GM23338 (cell line): ENCODE data around the gene KBTBD12.

Source experiments
- CREB1 ChIP-seq: fragments of 250-450 bp; sonication (Bioruptor Pico); IDR thresholded peaks from 2 replicates; pipeline ENCODE4 v1.5.0; 2020; ENCODE audit warnings: low read depth, mild to moderate bottlenecking, moderate library complexity
- EZH2 ChIP-seq: fragments of 200-600 bp; sonication (generic); IDR thresholded peaks from one replicate; pipeline ENCODE4 v1.8.0; 2017; ENCODE audit warnings: antibody characterized with exemption, mild to moderate bottlenecking, low read depth; ENCODE audit not compliant: unreplicated experiment
- JUNB ChIP-seq: IDR thresholded peaks from one replicate; pipeline ENCODE4 v1.6.1; 2016; ENCODE audit warnings: antibody characterized with exemption; ENCODE audit not compliant: unreplicated experiment
- POLR2AphosphoS5 ChIP-seq: IDR thresholded peaks from 2 replicates; pipeline ENCODE4 v1.6.1; 2016; ENCODE audit warnings: antibody characterized with exemption, low read depth
- TF ChIP-seq, protein P1 (sequence below), 2 experiments: fragments of 200-600 bp in 1 of 2; sonication (generic) in 1 of 2; conservative IDR thresholded peaks; 2 replicates each; pipeline versions ENCODE4 v1.5.1 to v1.6.1; 2016 to 2017; ENCODE audit warnings: antibody characterized with exemption in 2 of 2, low read depth in 2 of 2, mild to moderate bottlenecking in 2 of 2, moderate library complexity in 1 of 2
- TF ChIP-seq, protein P2 (sequence below): IDR thresholded peaks from one replicate; pipeline ENCODE4 v1.6.1; 2018; ENCODE audit warnings: antibody characterized with exemption; ENCODE audit not compliant: unreplicated experiment

- TF ChIP-seq, protein P1, sequence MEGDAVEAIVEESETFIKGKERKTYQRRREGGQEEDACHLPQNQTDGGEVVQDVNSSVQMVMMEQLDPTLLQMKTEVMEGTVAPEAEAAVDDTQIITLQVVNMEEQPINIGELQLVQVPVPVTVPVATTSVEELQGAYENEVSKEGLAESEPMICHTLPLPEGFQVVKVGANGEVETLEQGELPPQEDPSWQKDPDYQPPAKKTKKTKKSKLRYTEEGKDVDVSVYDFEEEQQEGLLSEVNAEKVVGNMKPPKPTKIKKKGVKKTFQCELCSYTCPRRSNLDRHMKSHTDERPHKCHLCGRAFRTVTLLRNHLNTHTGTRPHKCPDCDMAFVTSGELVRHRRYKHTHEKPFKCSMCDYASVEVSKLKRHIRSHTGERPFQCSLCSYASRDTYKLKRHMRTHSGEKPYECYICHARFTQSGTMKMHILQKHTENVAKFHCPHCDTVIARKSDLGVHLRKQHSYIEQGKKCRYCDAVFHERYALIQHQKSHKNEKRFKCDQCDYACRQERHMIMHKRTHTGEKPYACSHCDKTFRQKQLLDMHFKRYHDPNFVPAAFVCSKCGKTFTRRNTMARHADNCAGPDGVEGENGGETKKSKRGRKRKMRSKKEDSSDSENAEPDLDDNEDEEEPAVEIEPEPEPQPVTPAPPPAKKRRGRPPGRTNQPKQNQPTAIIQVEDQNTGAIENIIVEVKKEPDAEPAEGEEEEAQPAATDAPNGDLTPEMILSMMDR (conservative IDR thresholded peaks at IDR 0.05; ENCODE audit: low read depth in 2 of 2), result no peak
- TF ChIP-seq EZH2 (no peak), CREB1 (CRISPR knock-in tag) (no peak), POLR2AphosphoS5 (no peak), JUNB (no peak)
- TF ChIP-seq, protein P2, sequence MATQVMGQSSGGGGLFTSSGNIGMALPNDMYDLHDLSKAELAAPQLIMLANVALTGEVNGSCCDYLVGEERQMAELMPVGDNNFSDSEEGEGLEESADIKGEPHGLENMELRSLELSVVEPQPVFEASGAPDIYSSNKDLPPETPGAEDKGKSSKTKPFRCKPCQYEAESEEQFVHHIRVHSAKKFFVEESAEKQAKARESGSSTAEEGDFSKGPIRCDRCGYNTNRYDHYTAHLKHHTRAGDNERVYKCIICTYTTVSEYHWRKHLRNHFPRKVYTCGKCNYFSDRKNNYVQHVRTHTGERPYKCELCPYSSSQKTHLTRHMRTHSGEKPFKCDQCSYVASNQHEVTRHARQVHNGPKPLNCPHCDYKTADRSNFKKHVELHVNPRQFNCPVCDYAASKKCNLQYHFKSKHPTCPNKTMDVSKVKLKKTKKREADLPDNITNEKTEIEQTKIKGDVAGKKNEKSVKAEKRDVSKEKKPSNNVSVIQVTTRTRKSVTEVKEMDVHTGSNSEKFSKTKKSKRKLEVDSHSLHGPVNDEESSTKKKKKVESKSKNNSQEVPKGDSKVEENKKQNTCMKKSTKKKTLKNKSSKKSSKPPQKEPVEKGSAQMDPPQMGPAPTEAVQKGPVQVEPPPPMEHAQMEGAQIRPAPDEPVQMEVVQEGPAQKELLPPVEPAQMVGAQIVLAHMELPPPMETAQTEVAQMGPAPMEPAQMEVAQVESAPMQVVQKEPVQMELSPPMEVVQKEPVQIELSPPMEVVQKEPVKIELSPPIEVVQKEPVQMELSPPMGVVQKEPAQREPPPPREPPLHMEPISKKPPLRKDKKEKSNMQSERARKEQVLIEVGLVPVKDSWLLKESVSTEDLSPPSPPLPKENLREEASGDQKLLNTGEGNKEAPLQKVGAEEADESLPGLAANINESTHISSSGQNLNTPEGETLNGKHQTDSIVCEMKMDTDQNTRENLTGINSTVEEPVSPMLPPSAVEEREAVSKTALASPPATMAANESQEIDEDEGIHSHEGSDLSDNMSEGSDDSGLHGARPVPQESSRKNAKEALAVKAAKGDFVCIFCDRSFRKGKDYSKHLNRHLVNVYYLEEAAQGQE, result no peak
Measured at GRCh38 chr3:127954640-127955039, 39.6 kb downstream of the KBTBD12 start.
